Brain microvascular endothelial cell (primary cell): Measurements from ENCODE around the gene TTYH1.
"Not testable (repeated sequence)": the region's sequence is repeated elsewhere in the genome, so short reads cannot be mapped to it uniquely, and the experiment has no call there.

Experiments
- DNase-seq: peaks from one replicate; pipeline ENCODE4 v3.0.0-alpha.2; 2020
- H3K27ac ChIP-seq: fragments of 250-450 bp; sonication (Bioruptor Pico); 2 replicates; pipeline ENCODE4 v1.5.1; 2020; ENCODE audit warnings: mild to moderate bottlenecking, moderate library complexity
- H3K27me3 ChIP-seq: fragments of 250-450 bp; sonication (Bioruptor Pico); replicated peaks from 2 replicates; pipeline ENCODE4 v1.5.1; 2020; ENCODE audit warnings: mild to moderate bottlenecking
- H3K36me3 ChIP-seq: fragments of 250-450 bp; sonication (Bioruptor Pico); replicated peaks from 2 replicates; pipeline ENCODE4 v1.5.1; 2020; ENCODE audit warnings: mild to moderate bottlenecking
- H3K4me3 ChIP-seq: 2 replicates; pipeline ENCODE4 v1.5.1; 2011; ENCODE audit warnings: low read depth, mild to moderate bottlenecking, control low read depth, low read length, moderate library complexity
- in situ Hi-C: cut with HindIII; loops from 2 replicates; pipeline ENCODE4 v1.10.0; 2017; ENCODE audit warnings: low sequenced_read_pairs, low pct_ligation_motif_present
- TF ChIP-seq, protein P1 (sequence below): IDR thresholded peaks from 2 replicates; pipeline ENCODE4 v1.5.1; 2011; ENCODE audit warnings: low read depth, mild to moderate bottlenecking, moderate library complexity, low read length, control low read depth, inconsistent platforms; ENCODE audit errors: missing control alignments

TTYH1 gene

DNA sequence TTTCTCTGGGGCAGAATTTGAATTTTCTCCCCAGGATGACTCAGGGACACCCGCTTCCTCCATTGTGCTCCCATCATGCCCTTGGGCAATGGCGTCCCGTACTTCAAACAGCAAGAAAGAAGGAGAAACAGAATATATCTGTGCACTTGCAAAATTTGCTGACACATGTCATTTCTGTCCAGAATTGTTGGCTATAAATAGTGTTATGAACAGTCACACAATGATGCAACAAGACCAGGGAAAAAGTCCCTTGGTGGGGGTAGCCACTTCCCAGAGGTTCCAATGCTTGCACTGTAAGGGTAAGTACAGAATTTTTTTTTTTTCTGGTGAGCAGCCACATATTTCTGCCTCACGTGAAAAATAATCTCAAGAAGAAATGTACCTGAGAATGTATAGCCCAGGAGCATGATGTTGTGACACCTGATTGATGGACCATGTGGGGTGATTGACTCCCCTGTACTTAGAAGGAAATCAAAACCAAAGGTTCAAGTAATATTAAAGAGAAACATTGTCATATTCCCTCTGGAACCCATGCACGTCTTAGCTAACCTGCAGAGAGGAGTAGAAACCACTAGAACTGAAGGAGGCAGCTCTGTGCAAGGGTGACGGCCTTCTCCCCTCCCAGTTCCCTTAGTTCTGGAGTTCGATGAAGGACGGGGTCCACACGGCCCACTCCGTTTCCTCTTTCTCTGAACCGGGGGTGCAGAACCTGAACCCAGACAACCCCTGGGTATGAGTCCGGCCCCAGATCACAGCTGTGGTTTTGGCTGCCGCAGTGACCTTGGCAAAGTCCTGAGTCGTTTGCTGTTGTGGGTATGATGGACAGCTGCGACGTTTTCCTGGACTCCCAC, 41.3 kb upstream of the TTYH1 start:
- TF ChIP-seq, protein P1, sequence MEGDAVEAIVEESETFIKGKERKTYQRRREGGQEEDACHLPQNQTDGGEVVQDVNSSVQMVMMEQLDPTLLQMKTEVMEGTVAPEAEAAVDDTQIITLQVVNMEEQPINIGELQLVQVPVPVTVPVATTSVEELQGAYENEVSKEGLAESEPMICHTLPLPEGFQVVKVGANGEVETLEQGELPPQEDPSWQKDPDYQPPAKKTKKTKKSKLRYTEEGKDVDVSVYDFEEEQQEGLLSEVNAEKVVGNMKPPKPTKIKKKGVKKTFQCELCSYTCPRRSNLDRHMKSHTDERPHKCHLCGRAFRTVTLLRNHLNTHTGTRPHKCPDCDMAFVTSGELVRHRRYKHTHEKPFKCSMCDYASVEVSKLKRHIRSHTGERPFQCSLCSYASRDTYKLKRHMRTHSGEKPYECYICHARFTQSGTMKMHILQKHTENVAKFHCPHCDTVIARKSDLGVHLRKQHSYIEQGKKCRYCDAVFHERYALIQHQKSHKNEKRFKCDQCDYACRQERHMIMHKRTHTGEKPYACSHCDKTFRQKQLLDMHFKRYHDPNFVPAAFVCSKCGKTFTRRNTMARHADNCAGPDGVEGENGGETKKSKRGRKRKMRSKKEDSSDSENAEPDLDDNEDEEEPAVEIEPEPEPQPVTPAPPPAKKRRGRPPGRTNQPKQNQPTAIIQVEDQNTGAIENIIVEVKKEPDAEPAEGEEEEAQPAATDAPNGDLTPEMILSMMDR: no peak
- no peak overlapping the region for H3K4me3 ChIP-seq
- H3K27ac ChIP-seq: no peak overlapping the region
- in situ Hi-C loops: no loop called here
- DNase-seq: no peak
- no peaks in the 10 kb centered on the region for H3K27me3 ChIP-seq
- H3K36me3 ChIP-seq: no peaks in the 10 kb centered on the region

DNA sequence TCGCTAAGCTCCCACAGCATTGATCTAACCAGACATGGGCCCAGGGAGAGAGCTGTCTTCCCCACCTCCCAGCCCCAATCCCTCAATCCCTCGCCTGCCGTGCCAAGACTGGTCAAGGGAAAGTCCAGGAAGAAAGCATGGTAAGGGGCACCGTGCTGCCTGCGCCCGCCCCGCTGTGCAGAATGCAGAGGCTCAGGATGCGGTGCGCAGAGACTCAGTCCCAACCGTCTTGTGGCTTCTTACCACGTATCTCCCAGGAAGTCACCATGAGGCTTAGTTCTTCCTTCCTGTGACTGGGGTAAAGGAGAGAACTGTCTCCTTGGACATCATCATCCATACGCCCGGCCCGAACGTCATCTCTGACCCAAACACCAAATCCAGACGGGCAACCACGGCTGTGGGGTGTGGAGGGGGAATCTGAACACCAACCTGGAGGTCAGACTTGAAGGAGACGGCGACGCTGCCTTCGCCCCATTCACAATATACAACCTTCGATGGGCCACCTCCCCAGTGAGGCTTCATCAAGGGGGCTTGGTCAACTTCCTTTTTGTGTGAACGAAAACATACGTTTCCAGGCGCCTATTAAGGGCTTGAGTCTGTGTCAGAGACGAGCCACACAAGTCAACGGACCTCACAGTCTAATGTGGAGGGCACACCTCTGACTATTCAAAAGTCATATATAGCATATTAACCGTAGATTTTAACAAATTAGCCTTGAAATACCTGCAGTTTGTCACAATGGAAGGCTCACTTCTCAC, 39.9 kb upstream of the TTYH1 start:
- DNase-seq, in situ Hi-C loops, H3K4me3 ChIP-seq: not testable (repeated sequence)

DNA sequence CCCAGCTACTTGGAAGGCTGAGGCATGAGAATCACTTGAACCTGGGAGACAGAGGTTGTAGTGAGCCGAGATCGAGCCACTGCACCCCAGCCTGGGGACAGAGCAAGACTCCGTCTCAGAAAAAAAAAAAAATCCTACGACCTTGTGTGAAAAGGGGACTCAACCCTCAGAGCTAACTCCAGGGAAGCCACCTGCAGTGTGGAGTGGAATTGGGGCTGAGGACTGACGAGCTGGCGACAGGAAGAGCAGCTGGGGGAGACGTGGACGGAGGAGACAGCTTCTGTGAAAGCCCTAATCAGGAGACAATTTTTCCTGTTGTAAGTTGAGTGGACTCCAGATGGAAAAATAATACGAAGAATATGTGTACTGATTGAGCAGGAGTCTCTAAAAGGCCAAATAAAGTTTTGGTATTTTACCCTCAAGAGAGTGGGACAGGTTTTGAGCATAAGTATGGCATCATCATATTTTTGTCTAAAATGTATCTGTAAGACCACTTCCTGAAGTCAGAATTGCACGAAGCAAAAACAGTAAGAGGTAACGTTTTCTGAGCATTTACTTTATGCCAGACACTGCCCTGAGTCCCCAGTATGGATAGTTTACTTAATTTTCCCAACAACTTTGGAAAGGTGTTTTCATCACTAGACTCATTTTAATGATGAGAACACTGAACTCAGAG, 38.5 kb upstream of the TTYH1 start:
- no peaks in the 10 kb centered on the region for H3K36me3 ChIP-seq
- no peak for DNase-seq
- no peak overlapping the region for H3K4me3 ChIP-seq
- no peaks in the 10 kb centered on the region for H3K27me3 ChIP-seq
- in situ Hi-C loops: no loop called here
- no peak overlapping the region for H3K27ac ChIP-seq
- TF ChIP-seq, protein P1: no peak

More for the DNA sequence above, 39.9 kb upstream of the TTYH1 start:
- not testable (repeated sequence) for H3K27me3 ChIP-seq, H3K27ac ChIP-seq, H3K36me3 ChIP-seq

DNA sequence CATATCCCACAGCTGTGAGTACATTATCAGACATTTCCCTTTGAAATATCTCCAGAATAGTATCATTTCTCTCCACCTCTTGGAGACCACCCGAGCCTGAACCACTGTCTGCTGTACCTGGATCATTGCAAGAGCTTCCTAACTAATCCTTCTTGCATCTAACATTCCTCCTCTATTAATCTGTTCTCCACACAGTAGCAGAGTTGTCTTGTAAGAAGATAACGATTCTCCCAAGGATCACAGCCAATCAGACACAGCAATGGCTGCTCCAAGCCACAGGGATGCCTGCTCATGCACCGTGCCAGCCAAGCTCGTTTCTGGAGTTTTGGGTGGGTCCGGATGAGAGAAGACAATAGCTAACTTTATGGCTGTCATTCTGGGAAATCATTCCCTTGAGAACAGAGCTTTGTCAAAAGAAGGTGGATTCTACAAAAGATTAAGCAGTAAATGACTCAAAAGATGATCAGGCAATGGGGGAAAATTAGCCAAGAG, 36.0 kb upstream of the TTYH1 start:
- in situ Hi-C loops: no loop called here
- DNase-seq: no peak
- no peak overlapping the region for H3K27ac ChIP-seq
- no peaks in the 10 kb centered on the region for H3K27me3 ChIP-seq
- H3K4me3 ChIP-seq: no peak overlapping the region
- TF ChIP-seq, protein P1: no peak
- H3K36me3 ChIP-seq: no peaks in the 10 kb centered on the region

DNA sequence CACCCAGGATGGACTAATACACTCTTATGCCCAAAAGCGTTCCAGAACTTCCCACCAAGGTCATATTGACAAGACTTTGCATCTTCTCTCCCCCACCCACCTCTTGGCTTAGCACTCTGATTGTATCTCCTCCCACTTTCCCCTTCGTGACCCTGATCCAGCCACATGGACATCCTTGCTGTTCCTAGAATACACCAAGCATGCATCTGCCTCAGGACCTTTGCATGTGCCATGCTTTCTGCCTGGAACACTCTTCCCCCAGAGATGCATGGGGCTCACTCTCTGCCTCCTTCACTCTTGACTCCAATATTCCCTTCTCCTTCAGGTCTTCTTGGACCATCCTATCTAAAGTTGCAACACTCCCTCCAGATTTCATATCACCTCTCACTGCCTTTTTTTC, 34.4 kb upstream of the TTYH1 start:
- TF ChIP-seq, protein P1: no peak
- H3K36me3 ChIP-seq: no peaks in the 10 kb centered on the region
- no peak overlapping the region for H3K4me3 ChIP-seq
- no peak for DNase-seq
- H3K27ac ChIP-seq: no peak overlapping the region
- H3K27me3 ChIP-seq: no peaks in the 10 kb centered on the region
- in situ Hi-C loops: no loop called here

DNA sequence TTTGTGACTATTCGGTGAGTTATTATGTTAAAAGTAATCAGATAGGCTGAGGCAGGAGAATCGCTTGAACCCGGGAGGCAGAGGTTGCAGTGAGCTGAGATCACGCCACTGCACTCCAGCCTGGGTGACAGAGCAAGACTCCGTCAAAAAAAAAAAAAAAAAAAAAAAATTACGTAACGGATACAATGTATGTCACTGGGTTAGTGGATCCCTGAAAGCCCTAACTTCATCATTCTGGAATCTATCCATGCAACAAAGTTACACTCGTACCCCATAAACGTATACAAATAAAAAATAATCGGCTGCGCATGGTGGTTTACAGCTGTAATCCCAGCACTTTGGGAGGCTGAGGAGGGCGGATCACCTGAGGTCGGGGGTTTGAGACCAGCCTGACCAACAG, 33.2 kb upstream of the TTYH1 start:
- H3K27me3 ChIP-seq, DNase-seq, H3K4me3 ChIP-seq, H3K36me3 ChIP-seq, in situ Hi-C loops, H3K27ac ChIP-seq: not testable (repeated sequence)
